OCI-LY1 (cell line): ENCODE measurements around the gene CLEC20A.

Experiments
- H2AFZ ChIP-seq: fragments of 200-600 bp; sonication (generic), shearing (Covaris generic); 2 replicates; pipeline ENCODE4 v1.6.0; 2014; ENCODE audit warnings: antibody characterized with exemption, mild to moderate bottlenecking, low read length
- H3F3A ChIP-seq: fragments of 200-600 bp; sonication (generic), shearing (Covaris generic); 2 replicates; pipeline ENCODE4 v1.6.0; 2014; ENCODE audit warnings: mild to moderate bottlenecking, antibody characterized with exemption, low read length, moderate library complexity; ENCODE audit not compliant: insufficient read depth
- H3K27ac ChIP-seq: fragments of 200-600 bp; sonication (generic); 2 replicates; pipeline ENCODE4 v1.5.1; 2014; ENCODE audit warnings: low read length, mixed run types, mild to moderate bottlenecking, low read depth; ENCODE audit not compliant: poor library complexity, severe bottlenecking
- H3K27me3 ChIP-seq: fragments of 200-600 bp; sonication (generic); 2 replicates; pipeline ENCODE4 v1.6.0; 2014; ENCODE audit warnings: antibody characterized with exemption, mild to moderate bottlenecking, low read length, moderate library complexity; ENCODE audit not compliant: insufficient read depth
- H3K36me3 ChIP-seq: fragments of 200-600 bp; sonication (generic); 2 replicates; pipeline ENCODE4 v1.6.1; 2014; ENCODE audit warnings: mild to moderate bottlenecking, antibody characterized with exemption, low read length, moderate library complexity, mixed read lengths; ENCODE audit not compliant: insufficient read depth
- H3K4me1 ChIP-seq: fragments of 200-600 bp; sonication (generic); 2 replicates; pipeline ENCODE4 v1.5.1; 2014; ENCODE audit warnings: mild to moderate bottlenecking, low read length, moderate library complexity; ENCODE audit not compliant: insufficient read depth, severe bottlenecking
- H3K4me2 ChIP-seq: fragments of 200-600 bp; sonication (generic), shearing (Covaris generic); 2 replicates; pipeline ENCODE4 v1.6.1; 2014; ENCODE audit warnings: low read length
- H3K4me3 ChIP-seq: fragments of 200-600 bp; sonication (generic); 2 replicates; pipeline ENCODE4 v1.5.1; 2014; ENCODE audit warnings: low read length, low read depth, mild to moderate bottlenecking, mixed read lengths; ENCODE audit not compliant: poor library complexity, severe bottlenecking
- H3K79me2 ChIP-seq: fragments of 200-600 bp; shearing (Covaris generic); 2 replicates; pipeline ENCODE4 v1.6.1; 2016; ENCODE audit warnings: mixed run types, low read length, mixed read lengths; ENCODE audit not compliant: insufficient read depth
- H3K9ac ChIP-seq: fragments of 200-600 bp; sonication (generic), shearing (Covaris generic); 2 replicates; pipeline ENCODE4 v1.6.1; 2014; ENCODE audit warnings: mild to moderate bottlenecking, low read length, mixed read lengths
- H3K9me2 ChIP-seq: fragments of 200-600 bp; sonication (generic), shearing (Covaris generic); 2 replicates; pipeline ENCODE4 v1.6.1; 2014; ENCODE audit warnings: low read depth, mild to moderate bottlenecking, low read length, mixed read lengths
- H3K9me3 ChIP-seq: fragments of 200-600 bp; shearing (Covaris generic); 2 replicates; pipeline ENCODE4 v1.6.1; 2014; ENCODE audit warnings: low read length, mixed read lengths
- H4K20me1 ChIP-seq: fragments of 200-600 bp; sonication (generic), shearing (Covaris generic); 2 replicates; pipeline ENCODE4 v1.6.0; 2016; ENCODE audit warnings: mild to moderate bottlenecking, low read length; ENCODE audit not compliant: insufficient read depth
- EZH2 ChIP-seq: fragments of 200-600 bp; sonication (generic), shearing (Covaris generic); IDR thresholded peaks from 2 replicates; pipeline ENCODE4 v1.8.0; 2017; ENCODE audit warnings: borderline replicate concordance, mixed run types, mild to moderate bottlenecking, antibody characterized with exemption, low read length, moderate library complexity, mixed read lengths
- TF ChIP-seq, protein P1 (sequence below): fragments of 200-600 bp; sonication (generic), shearing (Covaris generic); IDR thresholded peaks from 2 replicates; pipeline ENCODE4 v1.5.1; 2017; ENCODE audit warnings: mild to moderate bottlenecking, antibody characterized with exemption, low read length, moderate library complexity, mixed read lengths

Gene CLEC20A

DNA sequence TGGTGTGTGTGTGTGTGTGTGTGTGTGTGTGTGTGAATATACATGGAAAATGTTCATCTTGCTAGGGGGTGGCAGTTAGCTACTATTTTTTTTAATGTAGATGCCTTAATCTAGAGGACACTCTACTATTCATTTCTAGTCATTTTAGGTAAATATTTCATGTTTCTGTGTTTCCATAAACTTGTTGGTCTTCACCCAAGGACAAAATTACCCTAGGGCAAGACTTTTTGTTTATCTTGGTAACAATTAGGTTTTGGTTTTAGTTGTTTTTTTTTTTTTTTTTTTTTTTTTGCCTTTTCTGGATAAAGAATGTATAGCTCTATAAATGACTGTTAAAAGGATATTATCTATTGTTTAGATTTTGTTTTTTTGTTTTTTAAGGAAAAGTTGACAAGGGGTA is 32.2 kb downstream of the CLEC20A start:
- H3K27ac ChIP-seq: no peak overlapping the region
- no peaks in the 10 kb centered on the region for H3K79me2 ChIP-seq
- no peaks in the 10 kb centered on the region for H3K4me1 ChIP-seq
- H3K36me3 ChIP-seq: no peaks in the 10 kb centered on the region
- no peak overlapping the region for H2AFZ ChIP-seq
- no peaks in the 10 kb centered on the region for H3K27me3 ChIP-seq
- no peaks in the 10 kb centered on the region for H3K9me3 ChIP-seq
- H3K4me2 ChIP-seq: no peak overlapping the region
- no peak overlapping the region for H3K9ac ChIP-seq
- no peak overlapping the region for H3K4me3 ChIP-seq
- no peak for TF ChIP-seq EZH2
- TF ChIP-seq, protein P1, sequence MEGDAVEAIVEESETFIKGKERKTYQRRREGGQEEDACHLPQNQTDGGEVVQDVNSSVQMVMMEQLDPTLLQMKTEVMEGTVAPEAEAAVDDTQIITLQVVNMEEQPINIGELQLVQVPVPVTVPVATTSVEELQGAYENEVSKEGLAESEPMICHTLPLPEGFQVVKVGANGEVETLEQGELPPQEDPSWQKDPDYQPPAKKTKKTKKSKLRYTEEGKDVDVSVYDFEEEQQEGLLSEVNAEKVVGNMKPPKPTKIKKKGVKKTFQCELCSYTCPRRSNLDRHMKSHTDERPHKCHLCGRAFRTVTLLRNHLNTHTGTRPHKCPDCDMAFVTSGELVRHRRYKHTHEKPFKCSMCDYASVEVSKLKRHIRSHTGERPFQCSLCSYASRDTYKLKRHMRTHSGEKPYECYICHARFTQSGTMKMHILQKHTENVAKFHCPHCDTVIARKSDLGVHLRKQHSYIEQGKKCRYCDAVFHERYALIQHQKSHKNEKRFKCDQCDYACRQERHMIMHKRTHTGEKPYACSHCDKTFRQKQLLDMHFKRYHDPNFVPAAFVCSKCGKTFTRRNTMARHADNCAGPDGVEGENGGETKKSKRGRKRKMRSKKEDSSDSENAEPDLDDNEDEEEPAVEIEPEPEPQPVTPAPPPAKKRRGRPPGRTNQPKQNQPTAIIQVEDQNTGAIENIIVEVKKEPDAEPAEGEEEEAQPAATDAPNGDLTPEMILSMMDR: no peak
- H3K9me2 ChIP-seq: no peaks in the 10 kb centered on the region
- no peaks in the 10 kb centered on the region for H4K20me1 ChIP-seq
- no peaks in the 10 kb centered on the region for H3F3A ChIP-seq

DNA sequence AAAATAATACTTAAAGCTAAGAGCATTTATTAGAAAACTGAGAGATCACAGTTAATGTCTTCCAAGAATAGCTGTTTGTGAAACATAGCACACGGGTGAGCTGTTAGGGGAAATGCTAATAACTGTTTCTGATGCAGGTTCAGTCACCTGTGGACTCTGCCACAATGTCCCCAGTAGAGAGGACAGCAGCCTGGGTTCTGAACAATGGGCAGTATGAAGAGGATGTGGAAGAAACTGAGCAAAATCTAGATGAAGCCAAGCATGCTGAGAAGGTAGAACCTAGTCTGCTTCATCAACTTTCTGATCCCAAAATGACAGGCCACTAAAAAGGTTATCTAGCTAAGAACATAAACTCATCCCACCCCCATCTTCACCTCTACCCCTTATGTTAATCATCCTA is 32.6 kb downstream of the CLEC20A start:
- no peaks in the 10 kb centered on the region for H3K27me3 ChIP-seq
- H3K9me2 ChIP-seq: no peaks in the 10 kb centered on the region
- H3K9ac ChIP-seq: no peak overlapping the region
- no peak overlapping the region for H2AFZ ChIP-seq
- no peaks in the 10 kb centered on the region for H3K9me3 ChIP-seq
- H3K4me2 ChIP-seq: no peak overlapping the region
- no peaks in the 10 kb centered on the region for H4K20me1 ChIP-seq
- no peaks in the 10 kb centered on the region for H3K36me3 ChIP-seq
- H3F3A ChIP-seq: no peaks in the 10 kb centered on the region
- no peaks in the 10 kb centered on the region for H3K4me1 ChIP-seq
- H3K79me2 ChIP-seq: no peaks in the 10 kb centered on the region
- TF ChIP-seq EZH2: no peak
- TF ChIP-seq, protein P1: no peak
- H3K4me3 ChIP-seq: no peak overlapping the region
- no peak overlapping the region for H3K27ac ChIP-seq

DNA sequence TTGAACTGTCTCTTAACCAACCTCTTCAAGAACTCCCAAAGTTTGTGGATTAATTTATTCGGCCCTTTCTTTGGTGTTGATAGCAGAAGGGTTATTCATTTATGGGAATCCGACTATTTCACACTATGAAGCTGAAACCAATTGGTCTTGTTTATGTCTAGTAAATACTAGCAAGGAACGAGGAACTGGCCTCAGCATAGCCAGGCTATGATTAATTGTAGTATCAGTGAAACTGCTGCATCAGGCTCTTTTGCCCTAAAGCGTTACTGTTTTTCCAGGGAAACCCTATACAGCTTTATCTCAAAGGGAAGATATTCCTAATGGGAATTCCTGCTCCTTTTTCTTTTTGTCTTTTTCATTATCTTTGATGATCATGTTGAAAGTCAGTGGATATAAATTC is 35.1 kb downstream of the CLEC20A start:
- no peak for TF ChIP-seq EZH2
- TF ChIP-seq, protein P1: no peak
- H3K36me3 ChIP-seq: no peaks in the 10 kb centered on the region
- no peaks in the 10 kb centered on the region for H3K4me1 ChIP-seq
- no peaks in the 10 kb centered on the region for H3K9me3 ChIP-seq
- H3K27ac ChIP-seq: no peak overlapping the region
- H3K4me3 ChIP-seq: no peak overlapping the region
- no peaks in the 10 kb centered on the region for H3K79me2 ChIP-seq
- H3K9me2 ChIP-seq: no peaks in the 10 kb centered on the region
- no peak overlapping the region for H3K9ac ChIP-seq
- no peak overlapping the region for H3K4me2 ChIP-seq
- H2AFZ ChIP-seq: no peak overlapping the region
- no peaks in the 10 kb centered on the region for H3F3A ChIP-seq
- H4K20me1 ChIP-seq: no peaks in the 10 kb centered on the region
- H3K27me3 ChIP-seq: no peaks in the 10 kb centered on the region
